ENCODE data around the gene LCE2A.
"Not testable (repeated sequence)": the region's sequence is repeated elsewhere in the genome, so short reads cannot be mapped to it uniquely, and the experiment has no call there.

LCE2A gene

GRCh38 chr1:152697701-152698600 is at the start of gene LCE2A:
Gene LCE2A (plus strand): TSS chr1:152698345. CDS start chr1:152698902, 557 bp downstream.
- DNase-seq, result no peak

GRCh38 chr1:152654110-152654509 is 44.0 kb upstream of the LCE2A start:
- peak; percentile 46 for DNase-seq

- no peak for DNase-seq
Measured at GRCh38 chr1:152656459-152656858, 41.7 kb upstream of the LCE2A start.

GRCh38 chr1:152657677-152658076 is 40.5 kb upstream of the LCE2A start:
- DNase-seq, result no peak

- DNase-seq, result no peak
Measured at GRCh38 chr1:152658649-152659048, 39.5 kb upstream of the LCE2A start.

- DNase-seq, result no peak
Measured at GRCh38 chr1:152663098-152663497, 35.0 kb upstream of the LCE2A start, which contains the start of gene LCE2D. Gene LCE2D (plus strand): TSS chr1:152663380. CDS start chr1:152664106, 726 bp downstream.

- not testable (repeated sequence) for DNase-seq
Measured at GRCh38 chr1:152666171-152666570, 32.0 kb upstream of the LCE2A start.

- DNase-seq, result no peak
Measured at GRCh38 chr1:152667648-152668047, 30.5 kb upstream of the LCE2A start.

GRCh38 chr1:152673016-152673415 is 25.1 kb upstream of the LCE2A start:
- no peak for DNase-seq

- not testable (repeated sequence) for DNase-seq
Measured at GRCh38 chr1:152674983-152675382, 23.2 kb upstream of the LCE2A start, which contains the start of gene LCE2C. Gene LCE2C (plus strand): TSS chr1:152675279. CDS start chr1:152676016, 737 bp downstream.

- DNase-seq, result no peak
Measured at GRCh38 chr1:152679459-152679858, 18.7 kb upstream of the LCE2A start.

- DNase-seq, result no peak
Measured at GRCh38 chr1:152681616-152682015, 16.5 kb upstream of the LCE2A start.

- no peak for DNase-seq
Measured at GRCh38 chr1:152683846-152684245, 14.3 kb upstream of the LCE2A start.

GRCh38 chr1:152685823-152686222 is 12.3 kb upstream of the LCE2A start, which contains the start of gene LCE2B:
Gene LCE2B (plus strand): TSS chr1:152686123. CDS start chr1:152686844, 721 bp downstream.
- not testable (repeated sequence) for DNase-seq

- DNase-seq, result no peak
Measured at GRCh38 chr1:152699746-152700145, 1.6 kb downstream of the LCE2A start.

- no peak for DNase-seq
Measured at GRCh38 chr1:152707860-152708259, 9.7 kb downstream of the LCE2A start, which contains the start of gene LCE4A. Gene LCE4A (plus strand): TSS chr1:152708160. CDS start chr1:152709076, 916 bp downstream.

GRCh38 chr1:152718238-152718637 is 20.1 kb downstream of the LCE2A start:
- DNase-seq, result no peak

- no peak for DNase-seq
Measured at GRCh38 chr1:152725261-152725660, 27.1 kb downstream of the LCE2A start.

GRCh38 chr1:152728986-152729385 is 30.8 kb downstream of the LCE2A start:
- DNase-seq, result no peak

- DNase-seq, result no peak
Measured at GRCh38 chr1:152735648-152736047, 37.5 kb downstream of the LCE2A start.

- no peak for DNase-seq
Measured at GRCh38 chr1:152737997-152738396, 39.9 kb downstream of the LCE2A start.

- DNase-seq, result no peak
Measured at GRCh38 chr1:152739841-152740240, 41.7 kb downstream of the LCE2A start.

- DNase-seq, result no peak
Measured at GRCh38 chr1:152741656-152742055, 43.5 kb downstream of the LCE2A start.
